Posterior vena cava (tissue), 2 donors: ENCODE data around the gene SFMBT2. TPM values are rescaled to one million over a fixed set of nuclear protein-coding genes. Genes with fewer than 3 reads are reported as not detected.
A peak's percentile ranks its signal among the peaks of the same experiment; 100 is the strongest.

ENCODE experiments used
- DNase-seq: peaks from one replicate; pipeline ENCODE4 v3.0.0-alpha.2; 2020; ENCODE audit warnings: low spot score
- intact Hi-C, 2 donors: fragments of 100-400 bp; cut with DNase I; formaldehyde crosslinking; loops; one replicate each; pipeline versions ENCODE4 v1.14.1 to v1.14.2; 2022 to 2023
- total RNA-seq, 2 donors: library from RNA; stranded (reverse); fragmentation: NEBNext Ultra II Directional; extraction: Animal tissue kit (Norgen Biotek cat#: 25700); gene quantifications; one replicate each; pipeline ENCODE4 v1.2.1, GENCODE V29; 2021
- donor health status: DM: yes; HTN: yes; CAD: no.
- donor health status: DM: yes; HTN: yes; CAD: no.

Gene SFMBT2
- total RNA-seq, 2 donors from 2014 or later, result 8.9 to 12.4 TPM

GRCh38 chr10:7428673-7429350 lies 18.0 kb upstream of the SFMBT2 start:
- no peak for DNase-seq
- intact Hi-C loops, result no loop called here

GRCh38 chr10:7426349-7426748 lies 15.5 kb upstream of the SFMBT2 start:
- intact Hi-C loops, result no loop called here
- DNase-seq, result no peak

GRCh38 chr10:7425691-7426090 lies 14.9 kb upstream of the SFMBT2 start:
- intact Hi-C loops, result no loop called here

GRCh38 chr10:7424919-7425318 lies 14.1 kb upstream of the SFMBT2 start:
- DNase-seq, result no peak
- intact Hi-C loops, result no loop called here

More at GRCh38 chr10:7425691-7426090, 14.9 kb upstream of the SFMBT2 start:
- no peak for DNase-seq

- intact Hi-C loops, result no loop called here
Observed at GRCh38 chr10:7424315-7424714, 13.5 kb upstream of the SFMBT2 start.

GRCh38 chr10:7423521-7423920 lies 12.7 kb upstream of the SFMBT2 start:
- intact Hi-C loops, result no loop called here
- no peak for DNase-seq

More at GRCh38 chr10:7424315-7424714, 13.5 kb upstream of the SFMBT2 start:
- peak; percentile 62 for DNase-seq

GRCh38 chr10:7421526-7421925 lies 10.7 kb upstream of the SFMBT2 start:
- DNase-seq, result no peak
- intact Hi-C loops, result no loop called here

- no peak for DNase-seq
- intact Hi-C loops, result no loop called here
Observed at GRCh38 chr10:7419998-7420397, 9.2 kb upstream of the SFMBT2 start.

- no peak for DNase-seq
- intact Hi-C loops, result no loop called here
Observed at GRCh38 chr10:7417807-7418206, 7.0 kb upstream of the SFMBT2 start.

GRCh38 chr10:7417103-7417623 lies 6.3 kb upstream of the SFMBT2 start:
- intact Hi-C loops, result no loop called here
- DNase-seq, result no peak

GRCh38 chr10:7414766-7415165 lies 3.9 kb upstream of the SFMBT2 start:
- no peak for DNase-seq
- intact Hi-C loops, result no loop called here

- intact Hi-C loops, result no loop called here
- no peak for DNase-seq
Observed at GRCh38 chr10:7412928-7413282, 2.1 kb upstream of the SFMBT2 start.

- intact Hi-C loops, result no loop called here
- DNase-seq, result peak; percentile 84
Observed at GRCh38 chr10:7412237-7412927, 1.5 kb upstream of the SFMBT2 start.

GRCh38 chr10:7411671-7412128 lies 866 bp upstream of the SFMBT2 start:
- intact Hi-C loops, result no loop called here
- DNase-seq, result no peak

GRCh38 chr10:7410301-7410861 lies 453 bp downstream of the SFMBT2 start:
- intact Hi-C loops, result no loop called here
- no peak for DNase-seq

GRCh38 chr10:7409732-7410168 lies 1.1 kb downstream of the SFMBT2 start:
- intact Hi-C loops, result loop anchor here in 1 of 2 donors (10.0 kb wide), 1 partner anchor 145 kb away; no protein-coding TSS in a partner anchor
- DNase-seq, result no peak

- peak; percentile 81 for DNase-seq
- intact Hi-C loops, result loop anchor here in 1 of 2 donors (10.0 kb wide), 1 partner anchor 144 kb away; no protein-coding TSS in a partner anchor
Observed at GRCh38 chr10:7409045-7409731, 1.6 kb downstream of the SFMBT2 start.

- DNase-seq, result peak; percentile 88
- intact Hi-C loops, result loop anchor here in 1 of 2 donors (10.0 kb wide), 1 partner anchor 144 kb away; no protein-coding TSS in a partner anchor
Observed at GRCh38 chr10:7408291-7409044, 2.4 kb downstream of the SFMBT2 start.
